ENCODE results near the gene INTS13.
"Not testable (repeated sequence)": the region's sequence is repeated elsewhere in the genome, so short reads cannot be mapped to it uniquely, and the experiment has no call there.

The INTS13 gene

GRCh38 chr12:26937863-26938700 is at the start of gene INTS13, which contains the start of gene FGFR1OP2:
TSS of gene INTS13 (minus strand) at chr12:26937981. CDS start at chr12:26936803, 1,178 bp downstream.
TSS of gene FGFR1OP2 (plus strand) at chr12:26938470. CDS start at chr12:26954159, 15,689 bp downstream.
- peak; percentile 95 for DNase-seq

DNA sequence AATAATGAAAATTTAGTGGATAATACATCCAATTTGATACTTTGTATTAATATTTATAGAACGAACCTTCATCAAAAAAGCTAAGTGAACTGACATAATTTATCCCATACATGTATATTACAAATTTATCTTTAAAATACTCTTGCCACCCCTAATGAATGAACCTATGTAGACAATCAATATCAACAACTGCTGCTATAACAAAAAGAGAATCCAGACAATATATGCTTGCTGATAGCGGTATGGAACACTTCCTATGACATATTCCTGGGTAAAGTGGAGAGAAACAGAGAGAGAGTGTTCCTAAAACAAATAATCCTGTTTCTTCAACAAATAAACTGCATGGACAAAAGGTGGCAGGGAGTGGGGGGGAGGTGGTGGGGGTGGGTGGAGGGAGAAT is 45.1 kb upstream of the INTS13 start:
- DNase-seq, result no peak

- DNase-seq, result no peak
Measured at GRCh38 chr12:26979733-26980132, 42.0 kb upstream of the INTS13 start.

GRCh38 chr12:26978801-26979200 is 41.0 kb upstream of the INTS13 start:
- no peak for DNase-seq

DNA sequence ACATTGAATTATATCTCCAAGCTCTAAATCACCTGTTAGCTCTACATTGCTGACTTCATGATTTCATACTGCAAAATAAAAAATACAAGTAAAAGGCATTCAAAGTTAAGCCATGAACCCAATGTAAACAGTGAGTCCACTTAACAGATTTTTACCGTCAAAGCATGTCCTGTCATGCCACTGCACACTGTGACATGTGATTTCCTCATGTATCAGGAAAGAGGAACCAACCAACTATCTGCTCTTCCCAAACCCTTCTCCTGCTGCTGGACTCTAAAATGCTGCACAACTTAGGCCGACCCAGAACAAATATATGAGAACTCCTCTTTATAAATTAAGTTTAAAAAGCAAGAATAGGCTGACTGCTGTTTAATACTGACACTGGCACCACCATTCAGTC is 38.9 kb upstream of the INTS13 start:
- no peak for DNase-seq

GRCh38 chr12:26971963-26972362 is 34.2 kb upstream of the INTS13 start:
- DNase-seq, result peak; percentile 64

DNA sequence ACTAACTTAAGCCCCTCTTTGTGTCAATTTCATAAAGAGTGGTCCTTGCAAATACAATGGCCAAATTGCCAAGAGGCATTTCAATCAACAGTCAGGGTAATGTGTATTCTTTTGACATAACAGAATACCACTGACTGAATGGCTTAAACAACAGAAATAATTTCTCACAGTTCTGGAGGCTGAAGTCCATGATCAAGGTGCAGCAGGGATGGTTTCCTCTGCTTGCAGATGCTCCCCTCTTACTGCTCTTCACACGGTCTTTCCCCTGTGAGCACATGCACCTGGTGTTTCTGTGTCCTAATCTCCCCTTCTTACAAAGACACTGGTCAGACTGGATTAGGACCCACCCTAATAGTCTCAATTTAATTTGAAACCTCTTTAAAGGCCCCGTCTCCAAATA is 32.4 kb upstream of the INTS13 start:
- DNase-seq, result no peak

DNA sequence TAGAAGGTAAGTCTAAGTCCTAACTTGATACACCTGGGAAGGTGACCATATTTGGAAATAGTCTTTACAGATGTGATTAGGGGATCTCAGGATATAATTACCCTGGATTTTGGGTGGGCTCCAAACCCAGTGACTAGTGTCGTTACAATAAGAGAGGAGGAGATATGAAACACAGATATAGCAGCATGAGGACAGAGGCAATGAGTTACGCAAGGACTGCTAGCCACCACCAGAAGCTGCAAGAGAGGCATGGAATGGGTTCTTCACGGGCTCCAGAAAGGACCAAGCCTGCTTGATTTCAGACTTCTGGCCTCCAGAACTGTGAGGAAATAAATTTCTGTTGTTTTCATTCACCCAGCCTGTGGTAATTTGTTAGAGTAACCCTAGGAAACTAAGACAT is 29.1 kb upstream of the INTS13 start:
- no peak for DNase-seq

- no peak for DNase-seq
Measured at GRCh38 chr12:26963413-26963812, 25.6 kb upstream of the INTS13 start.

GRCh38 chr12:26961803-26962202 is 24.0 kb upstream of the INTS13 start:
- DNase-seq, result no peak

DNA sequence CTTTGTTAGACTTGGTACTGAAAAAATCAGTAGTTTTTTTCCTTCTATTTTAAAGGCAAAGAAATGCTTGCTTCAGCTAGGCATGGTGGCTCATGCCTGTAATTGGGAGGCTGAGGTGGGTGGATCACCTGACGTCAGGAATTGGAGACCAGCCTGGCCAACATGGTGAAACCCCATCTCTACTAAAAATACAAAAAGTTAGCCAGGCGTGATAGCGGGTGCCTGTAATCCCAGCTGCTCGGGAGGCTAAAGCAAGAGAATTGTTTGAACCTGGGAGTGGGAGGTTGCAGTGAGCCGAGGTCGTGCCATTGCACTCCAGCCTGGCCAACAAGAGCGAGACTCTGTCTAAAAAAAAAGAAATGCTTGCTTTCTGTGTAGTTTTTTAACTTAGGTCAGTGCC is 23.6 kb upstream of the INTS13 start:
- DNase-seq, result not testable (repeated sequence)

- no peak for DNase-seq
Measured at GRCh38 chr12:26954027-26954426, 16.2 kb upstream of the INTS13 start.

- DNase-seq, result no peak
Measured at GRCh38 chr12:26953447-26953846, 15.7 kb upstream of the INTS13 start.

DNA sequence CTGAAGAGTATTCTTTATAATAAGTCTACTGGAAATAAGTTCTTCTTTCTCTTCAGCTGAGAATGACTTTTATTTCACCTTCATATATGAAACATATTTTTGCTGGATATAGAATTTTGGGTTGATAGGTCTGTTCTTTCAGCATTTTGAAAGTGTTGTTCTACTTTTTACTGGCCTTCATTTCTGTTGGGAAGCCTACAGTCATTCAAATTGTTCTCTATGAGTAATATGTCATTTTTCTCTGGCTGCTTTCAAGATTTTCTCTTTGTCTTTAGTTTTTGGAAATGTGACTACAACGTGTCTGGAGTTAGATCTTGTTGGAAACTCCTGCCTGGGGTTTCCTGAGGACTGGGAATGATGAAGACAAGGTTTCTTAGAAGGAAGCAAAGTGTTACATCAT is 10.5 kb upstream of the INTS13 start:
- no peak for DNase-seq

GRCh38 chr12:26941215-26941594 is 3.4 kb upstream of the INTS13 start:
- no peak for DNase-seq

- DNase-seq, result no peak
Measured at GRCh38 chr12:26940516-26941214, 2.9 kb upstream of the INTS13 start.

DNA sequence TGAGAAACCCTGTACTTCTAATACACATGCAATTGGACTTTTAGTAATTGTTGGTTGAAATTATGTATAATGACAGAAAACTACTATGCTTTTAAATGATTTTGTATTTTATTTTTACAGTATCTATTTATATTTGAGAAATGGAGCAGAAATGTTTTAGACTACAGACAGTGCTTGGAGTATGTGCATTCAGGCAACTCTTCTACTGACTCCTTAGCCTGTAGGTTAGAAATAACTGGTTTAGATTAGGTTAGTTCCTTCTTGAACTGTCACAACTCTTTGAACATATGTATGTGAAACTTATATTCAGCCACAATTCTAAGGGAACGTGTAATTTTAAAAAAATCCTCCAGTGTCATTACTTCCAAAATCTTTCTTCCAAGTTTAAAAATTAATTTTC is 2.2 kb upstream of the INTS13 start:
- no peak for DNase-seq

GRCh38 chr12:26939192-26939832 is 1.5 kb upstream of the INTS13 start:
- no peak for DNase-seq

GRCh38 chr12:26938701-26939062 is 901 bp upstream of the INTS13 start:
- DNase-seq, result no peak

DNA sequence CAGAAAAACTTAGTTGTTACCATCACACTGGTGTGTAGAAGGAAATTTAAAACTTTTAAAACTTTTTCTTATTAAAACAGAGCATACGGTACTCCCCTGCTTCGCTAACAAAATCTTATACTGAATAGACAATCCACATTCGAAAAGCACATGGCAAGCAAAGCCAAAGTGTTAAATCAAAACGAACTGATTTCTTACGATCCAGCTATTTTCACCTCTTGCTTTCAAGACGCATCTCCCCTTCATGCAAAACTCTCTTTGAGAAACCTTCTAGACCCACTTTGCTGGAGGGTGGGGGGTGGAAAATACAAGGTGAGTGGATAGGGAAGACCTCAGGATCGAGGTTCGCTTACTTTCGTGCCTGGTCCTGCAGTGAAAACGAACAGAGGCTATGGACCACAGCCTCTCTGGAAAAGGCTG is 328 bp downstream of the INTS13 start:
- DNase-seq, result no peak

- no peak for DNase-seq
Measured at GRCh38 chr12:26936559-26937442, 980 bp downstream of the INTS13 start.

- no peak for DNase-seq
Measured at GRCh38 chr12:26935636-26936378, 2.0 kb downstream of the INTS13 start.
